NCI-H69 (cell line): Measurements from ENCODE around the gene NPAS1.

ENCODE experiments used
- DNase-seq: peaks from one replicate; lab custom pipeline; 2025; lab: John Stamatoyannopoulos, UW

The NPAS1 gene, protein sequence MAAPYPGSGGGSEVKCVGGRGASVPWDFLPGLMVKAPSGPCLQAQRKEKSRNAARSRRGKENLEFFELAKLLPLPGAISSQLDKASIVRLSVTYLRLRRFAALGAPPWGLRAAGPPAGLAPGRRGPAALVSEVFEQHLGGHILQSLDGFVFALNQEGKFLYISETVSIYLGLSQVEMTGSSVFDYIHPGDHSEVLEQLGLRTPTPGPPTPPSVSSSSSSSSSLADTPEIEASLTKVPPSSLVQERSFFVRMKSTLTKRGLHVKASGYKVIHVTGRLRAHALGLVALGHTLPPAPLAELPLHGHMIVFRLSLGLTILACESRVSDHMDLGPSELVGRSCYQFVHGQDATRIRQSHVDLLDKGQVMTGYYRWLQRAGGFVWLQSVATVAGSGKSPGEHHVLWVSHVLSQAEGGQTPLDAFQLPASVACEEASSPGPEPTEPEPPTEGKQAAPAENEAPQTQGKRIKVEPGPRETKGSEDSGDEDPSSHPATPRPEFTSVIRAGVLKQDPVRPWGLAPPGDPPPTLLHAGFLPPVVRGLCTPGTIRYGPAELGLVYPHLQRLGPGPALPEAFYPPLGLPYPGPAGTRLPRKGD

DNA sequence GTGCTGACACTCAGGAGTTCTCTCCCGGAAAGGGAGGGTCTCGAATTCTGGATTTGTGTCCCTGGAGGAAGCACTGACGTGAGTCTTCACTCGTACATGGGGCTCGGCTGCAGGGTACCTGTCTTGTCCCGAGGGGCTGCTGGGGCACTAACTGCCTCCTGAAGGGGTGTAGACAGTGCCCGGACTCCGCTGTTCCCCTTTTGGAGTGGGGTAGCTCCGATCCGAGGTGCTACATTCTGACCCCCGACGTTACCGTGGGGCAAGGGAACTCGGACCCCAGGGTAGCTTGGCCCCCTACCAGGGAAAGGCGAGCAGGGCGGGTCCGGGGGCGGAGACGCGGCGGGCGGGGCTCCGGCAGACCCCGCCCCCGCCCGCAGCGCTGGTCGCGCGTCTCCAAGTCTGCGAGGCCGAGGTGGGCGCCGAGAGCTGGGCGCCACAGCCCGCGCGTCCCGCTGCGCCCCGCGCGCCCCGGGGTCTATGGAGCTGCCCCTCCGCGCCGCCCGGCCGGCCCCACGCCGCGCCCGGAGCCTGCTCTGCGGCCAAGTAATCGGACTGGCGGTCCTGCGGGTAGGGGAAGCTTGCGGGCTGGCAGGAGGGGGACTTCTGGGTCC lies at the start of gene NPAS1:
Gene NPAS1 (plus strand): TSS at position 407 of the 611 bp plus-strand sequence. CDS start 1,211 bp downstream, outside the sequence.
- peak; percentile 46 for DNase-seq

DNA sequence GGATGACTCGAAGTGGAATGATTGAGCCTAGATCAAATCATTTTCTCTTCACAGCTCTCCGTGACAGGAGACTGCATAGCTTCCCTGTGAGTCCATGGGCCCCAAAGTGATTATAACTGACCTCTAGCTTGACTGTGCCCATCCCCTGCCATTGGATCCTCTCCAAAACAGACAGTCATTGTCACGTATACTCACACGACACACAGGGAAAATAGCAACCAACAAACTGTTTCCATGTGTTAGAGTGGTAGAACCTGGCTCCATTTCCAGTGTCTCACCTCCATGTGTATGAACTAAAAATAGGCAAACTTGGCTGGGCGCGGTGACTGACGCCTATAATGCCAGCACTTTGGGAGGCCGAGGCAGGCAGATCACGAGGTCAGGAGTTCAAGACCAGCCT lies 48.8 kb upstream of the NPAS1 start:
- DNase-seq: no peak

DNA sequence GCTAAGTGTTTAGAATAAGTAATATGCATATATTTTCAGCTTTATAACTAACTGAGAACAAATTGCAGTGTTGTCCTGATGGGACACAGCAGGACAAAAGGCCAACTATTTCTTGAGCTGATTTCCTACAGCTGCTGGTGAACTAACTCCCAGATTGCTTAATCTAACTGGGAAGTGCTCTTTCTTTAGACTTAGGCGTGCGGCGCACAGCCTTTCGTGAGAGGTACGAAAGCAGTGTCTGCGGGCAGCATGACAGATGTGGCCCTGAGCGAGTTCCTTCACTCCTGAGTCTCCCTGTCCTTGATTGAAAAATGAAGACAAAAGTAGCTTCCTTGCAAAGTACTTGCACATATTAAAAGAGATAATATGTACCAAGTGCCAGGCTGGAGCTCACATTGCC lies 47.3 kb upstream of the NPAS1 start:
- no peak for DNase-seq

DNA sequence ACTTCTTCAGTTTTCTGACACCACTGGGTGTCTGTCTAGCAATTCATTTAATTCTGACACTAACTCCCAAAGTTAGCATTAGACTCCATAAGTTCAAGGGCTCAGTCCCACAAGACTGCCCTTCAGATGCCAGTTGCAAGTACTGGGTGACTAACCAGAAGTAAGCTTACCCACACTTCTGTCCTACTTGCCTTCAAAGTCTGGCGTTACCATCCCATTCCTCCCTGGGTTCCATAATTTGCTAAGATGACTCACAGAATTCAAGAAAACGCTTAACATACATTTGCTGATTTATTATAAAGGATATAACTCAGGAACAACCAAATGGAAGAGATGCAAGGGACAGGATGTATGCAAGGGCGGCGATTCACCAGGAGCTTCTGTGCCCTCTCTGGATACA lies 45.5 kb upstream of the NPAS1 start:
- DNase-seq: no peak

DNA sequence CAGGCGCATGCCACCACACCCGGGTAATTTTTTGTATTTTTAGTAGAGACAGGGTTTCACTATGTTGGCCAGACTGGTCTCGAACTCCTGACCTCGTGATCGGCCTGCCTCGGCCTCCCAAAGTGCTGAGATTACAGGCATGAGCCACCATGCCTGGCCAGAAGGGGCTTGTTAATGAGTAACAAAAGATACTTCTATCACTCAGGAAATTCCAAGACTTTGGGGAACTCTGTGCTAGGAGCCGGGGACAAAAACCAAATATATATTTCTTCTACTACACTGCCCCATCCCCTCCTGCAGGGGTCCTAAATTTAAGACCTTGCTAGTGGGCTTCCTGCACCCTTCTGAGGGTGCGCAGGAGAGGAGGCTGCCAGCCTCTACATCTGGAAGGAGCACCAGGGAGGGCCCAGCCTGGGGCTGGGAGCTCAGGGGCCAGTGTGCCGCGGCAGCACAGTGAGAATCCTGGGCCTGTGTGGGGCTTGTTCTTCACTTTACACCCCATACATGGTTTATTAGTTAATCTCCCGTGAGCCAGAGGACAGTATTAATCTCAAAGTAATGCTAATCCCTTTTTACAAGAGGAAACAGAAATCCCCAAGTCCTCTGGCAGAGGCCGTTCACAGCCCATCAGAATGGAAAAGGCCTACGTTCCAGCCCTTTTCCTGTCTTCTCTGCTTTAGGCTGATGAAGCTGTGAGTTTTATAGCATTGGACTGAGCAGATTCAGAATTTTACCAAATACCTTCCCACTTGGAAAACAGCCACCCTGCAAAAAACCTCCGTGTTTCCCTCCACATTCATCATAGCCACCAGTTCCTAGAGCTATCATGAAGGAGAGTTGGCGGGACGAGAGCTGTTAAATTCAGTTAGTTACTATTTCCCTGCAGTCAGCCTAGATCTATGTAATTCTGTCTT lies 44.4 kb upstream of the NPAS1 start:
- DNase-seq: no peak

DNA sequence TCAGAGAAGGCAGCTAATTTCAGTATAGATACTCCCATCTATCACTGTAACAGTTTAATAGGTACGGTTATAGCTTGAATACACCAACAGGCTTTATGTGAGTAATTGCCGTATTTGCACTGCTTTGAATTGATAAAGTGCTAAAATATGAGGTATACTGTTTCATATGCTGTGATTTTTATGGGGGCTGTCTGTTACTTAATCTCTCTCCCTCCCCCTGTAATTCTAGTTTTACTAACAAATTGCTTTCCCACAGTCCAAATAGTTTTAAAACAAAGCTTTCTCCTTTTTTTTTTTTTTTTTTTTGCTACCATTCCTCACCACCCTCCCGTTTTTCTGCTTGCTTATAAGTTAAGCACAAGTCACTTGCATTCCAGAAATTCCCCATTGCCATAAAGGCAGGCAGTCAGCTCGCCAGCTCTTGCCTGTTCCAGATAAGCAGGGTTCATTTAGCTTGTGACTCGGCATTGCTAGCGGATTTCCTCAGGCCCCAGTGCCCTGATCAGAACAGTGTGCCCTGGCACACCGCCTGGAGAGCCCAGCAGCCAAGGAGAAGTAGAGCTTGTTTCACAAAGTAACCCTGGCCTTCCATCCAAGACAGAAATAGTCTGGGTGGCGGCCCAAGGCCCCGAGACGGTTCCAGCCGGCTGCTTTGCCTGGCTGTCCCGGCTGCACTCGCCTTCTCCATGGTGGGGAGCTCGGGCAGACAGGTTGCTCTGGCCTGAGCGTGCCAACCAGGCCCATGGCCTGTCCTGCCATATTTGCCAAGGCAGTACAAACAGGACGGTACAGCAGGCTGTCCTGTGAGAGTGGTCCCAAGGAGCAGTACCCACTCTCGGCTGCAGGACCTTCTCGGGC lies 43.5 kb upstream of the NPAS1 start:
- peak; percentile 89 for DNase-seq

DNA sequence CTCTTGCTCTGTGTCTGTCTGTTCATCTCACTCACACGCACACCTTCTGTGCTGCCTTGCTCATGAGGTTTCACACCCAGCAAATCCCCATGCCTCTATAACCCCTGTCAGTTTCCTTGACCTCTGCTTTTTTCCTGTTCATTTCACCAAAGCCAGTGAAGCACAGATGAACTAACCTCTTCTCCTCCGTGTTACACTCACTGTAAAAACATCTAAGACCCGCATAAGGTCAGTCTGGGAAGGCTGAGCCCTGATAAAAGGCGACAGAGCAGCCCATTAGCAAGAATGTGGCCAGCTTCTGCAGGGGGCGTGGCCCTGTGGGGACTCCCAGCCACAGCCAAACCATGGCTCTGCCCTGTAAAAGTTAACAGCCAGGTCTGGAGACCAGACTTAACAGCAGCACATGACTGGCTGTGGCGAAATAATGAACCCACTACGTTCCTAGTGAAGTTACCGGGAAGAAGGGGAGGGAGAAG lies 42.8 kb upstream of the NPAS1 start:
- no peak for DNase-seq

DNA sequence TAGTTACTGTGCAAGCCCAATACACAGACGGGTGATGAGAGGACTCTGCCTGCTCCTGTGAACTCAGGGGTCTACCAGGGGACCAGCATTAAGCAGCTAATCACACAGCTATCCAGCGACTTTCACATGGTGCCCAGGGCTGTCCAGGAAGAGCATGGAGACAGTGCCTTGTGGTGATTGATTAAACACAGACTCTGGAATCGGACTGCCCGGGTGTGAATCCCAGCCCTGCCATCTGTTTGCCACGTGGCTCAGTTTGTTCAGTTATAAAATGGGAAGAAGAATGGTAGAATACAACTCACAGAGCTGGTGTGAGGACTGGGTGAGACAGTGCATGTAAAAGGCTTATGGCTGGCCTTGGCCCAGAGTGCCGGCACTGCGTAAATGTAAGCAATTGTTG lies 42.1 kb upstream of the NPAS1 start:
- DNase-seq: peak; percentile 26

DNA sequence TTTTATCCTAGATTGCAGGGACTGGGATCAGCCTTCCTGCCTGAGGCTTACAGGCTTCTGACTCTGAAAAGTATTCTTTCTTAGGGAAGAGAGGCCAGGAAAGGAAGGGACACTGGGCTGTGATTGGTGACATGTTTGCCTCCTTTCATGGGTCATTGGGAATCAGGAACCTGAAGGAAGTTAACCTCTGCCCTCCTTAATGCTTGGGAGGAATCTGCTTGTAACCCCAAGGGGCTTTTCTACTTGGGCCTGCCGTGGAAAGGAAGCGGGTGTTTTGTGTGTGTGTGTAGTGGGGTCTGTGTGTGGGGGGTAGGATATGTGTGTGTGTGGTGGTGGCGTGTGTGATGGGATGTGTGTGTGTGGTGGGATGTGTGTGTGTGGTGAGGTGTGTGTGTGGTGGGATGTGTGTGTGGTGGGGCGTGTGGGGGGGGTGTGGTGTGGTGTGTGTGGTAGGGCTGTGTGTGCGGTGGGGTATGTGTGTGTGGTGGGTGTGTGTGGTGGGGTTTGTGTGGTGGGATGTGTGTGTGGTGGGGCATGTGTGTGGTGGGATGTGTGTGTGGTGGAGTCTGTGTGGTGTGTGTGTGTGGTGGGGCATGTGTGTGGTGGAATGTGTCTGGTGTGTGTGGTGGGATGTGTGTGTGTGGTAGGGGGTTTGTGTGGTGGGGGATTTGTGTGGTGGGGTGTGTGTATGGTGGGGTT lies 41.3 kb upstream of the NPAS1 start:
- no peak for DNase-seq

DNA sequence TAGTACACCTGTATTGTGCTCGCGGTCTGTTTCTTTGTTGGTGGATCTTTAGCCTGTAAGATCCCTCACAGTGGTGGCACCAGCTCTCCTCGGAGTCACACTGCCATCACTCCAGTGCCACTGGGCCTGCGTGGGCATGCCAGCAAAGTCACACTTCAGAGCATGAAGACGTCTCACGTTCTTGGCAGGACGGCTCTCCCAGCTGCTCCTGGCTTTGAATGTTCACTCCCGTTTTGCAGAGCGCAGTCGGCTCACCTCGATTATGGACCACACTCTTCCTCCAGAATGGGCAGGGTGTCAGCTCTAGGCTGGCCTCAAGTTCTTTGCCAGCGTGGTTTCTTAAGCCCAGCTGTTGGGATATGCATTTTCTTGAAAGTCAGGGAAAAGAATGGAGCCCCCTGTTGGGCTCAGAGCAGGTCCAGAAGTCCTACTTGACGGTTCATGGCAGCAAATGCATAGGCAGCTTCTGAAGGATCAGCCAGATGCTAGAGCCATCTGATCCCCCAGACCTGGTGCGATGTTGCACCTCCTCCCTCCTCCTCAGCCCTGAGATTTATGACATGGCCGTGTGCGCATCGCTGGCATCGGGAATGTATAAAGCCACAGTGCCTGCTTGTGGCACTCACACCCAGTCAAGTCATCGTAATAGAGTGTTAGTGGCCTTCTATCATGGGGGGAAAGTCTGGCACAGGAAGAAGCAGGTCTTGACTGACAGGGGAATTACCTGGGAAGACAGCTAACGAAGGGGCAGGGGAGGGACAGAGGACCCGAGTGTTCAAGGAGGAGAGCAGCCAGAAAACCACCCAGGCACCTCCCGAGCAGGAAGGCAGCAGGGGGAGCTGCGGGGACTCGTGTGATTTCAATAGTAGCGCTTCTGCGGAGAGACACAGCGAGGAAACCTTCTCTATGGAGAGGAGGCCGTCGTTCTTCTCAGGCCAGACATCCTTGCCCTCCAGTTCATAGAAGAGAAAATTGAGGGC lies 40.2 kb upstream of the NPAS1 start:
- DNase-seq: no peak

DNA sequence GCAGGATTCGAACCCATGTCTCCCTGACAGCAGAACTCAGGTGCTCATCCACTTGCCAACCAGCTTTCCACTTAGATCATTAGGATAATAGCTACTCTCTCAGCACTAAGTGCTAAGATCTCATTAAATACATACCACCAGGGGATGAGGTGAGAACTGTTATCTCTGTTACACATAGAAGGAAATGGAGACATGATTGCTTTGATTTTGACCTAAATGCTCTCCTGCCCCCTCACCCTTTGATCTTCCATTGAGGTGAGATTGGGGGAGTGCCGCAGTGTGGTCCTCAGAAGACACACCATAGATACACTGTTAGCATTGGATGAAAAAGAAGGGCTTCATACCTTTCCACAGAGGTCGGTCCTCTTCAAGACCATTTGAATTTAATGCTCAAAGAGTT lies 38.9 kb upstream of the NPAS1 start:
- DNase-seq: peak; percentile 47

DNA sequence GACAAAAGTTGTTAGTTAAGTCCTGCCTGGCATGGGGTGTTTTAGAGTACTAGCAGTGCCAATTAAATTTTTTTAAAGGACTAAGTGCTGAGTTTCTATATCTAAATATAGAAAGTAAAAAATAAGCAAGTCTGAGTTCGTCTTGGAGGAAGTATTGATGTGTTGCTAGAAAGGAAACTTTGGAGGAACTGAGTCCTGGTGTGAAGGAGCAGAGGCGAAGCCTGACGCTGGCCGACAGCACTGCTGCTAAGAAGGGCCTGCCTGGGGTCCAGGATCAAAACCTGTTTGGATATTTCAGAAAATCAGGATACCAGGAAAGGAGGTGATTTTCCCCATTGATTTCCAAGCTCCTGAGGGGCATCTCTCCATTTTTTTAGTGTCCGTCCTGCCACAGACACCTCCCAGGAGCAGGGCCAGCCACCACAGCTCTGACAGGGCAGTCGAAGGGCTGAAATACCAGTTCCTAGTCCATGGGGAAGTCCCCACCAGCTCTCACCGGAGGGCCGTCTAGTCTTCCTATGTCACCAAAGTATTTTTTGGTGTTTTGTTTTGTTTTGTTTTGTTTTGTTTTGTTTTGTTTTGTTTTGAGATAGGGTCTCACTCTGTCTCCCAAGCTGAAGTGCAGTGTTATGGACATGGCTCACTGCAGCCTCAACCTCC lies 38.2 kb upstream of the NPAS1 start:
- no peak for DNase-seq

DNA sequence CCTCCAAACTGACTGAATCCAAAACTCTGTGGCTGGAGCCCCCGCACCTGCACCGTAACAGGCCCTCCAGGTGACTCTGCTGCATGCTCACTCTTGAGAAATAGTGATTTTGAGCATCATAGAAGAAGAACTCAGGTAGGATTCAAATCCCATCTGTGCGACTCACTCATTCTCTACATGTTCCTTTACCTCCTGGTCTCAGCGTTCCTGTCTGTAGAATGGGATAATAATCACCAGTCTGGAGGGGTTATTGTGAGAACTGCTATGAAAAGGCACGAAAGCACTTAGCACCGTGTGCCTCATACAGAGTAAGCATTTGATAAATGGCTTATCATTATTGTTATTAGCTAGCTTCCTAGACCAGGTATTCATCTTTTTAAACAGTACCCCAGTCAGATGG lies 36.5 kb upstream of the NPAS1 start:
- DNase-seq: peak; percentile 18

DNA sequence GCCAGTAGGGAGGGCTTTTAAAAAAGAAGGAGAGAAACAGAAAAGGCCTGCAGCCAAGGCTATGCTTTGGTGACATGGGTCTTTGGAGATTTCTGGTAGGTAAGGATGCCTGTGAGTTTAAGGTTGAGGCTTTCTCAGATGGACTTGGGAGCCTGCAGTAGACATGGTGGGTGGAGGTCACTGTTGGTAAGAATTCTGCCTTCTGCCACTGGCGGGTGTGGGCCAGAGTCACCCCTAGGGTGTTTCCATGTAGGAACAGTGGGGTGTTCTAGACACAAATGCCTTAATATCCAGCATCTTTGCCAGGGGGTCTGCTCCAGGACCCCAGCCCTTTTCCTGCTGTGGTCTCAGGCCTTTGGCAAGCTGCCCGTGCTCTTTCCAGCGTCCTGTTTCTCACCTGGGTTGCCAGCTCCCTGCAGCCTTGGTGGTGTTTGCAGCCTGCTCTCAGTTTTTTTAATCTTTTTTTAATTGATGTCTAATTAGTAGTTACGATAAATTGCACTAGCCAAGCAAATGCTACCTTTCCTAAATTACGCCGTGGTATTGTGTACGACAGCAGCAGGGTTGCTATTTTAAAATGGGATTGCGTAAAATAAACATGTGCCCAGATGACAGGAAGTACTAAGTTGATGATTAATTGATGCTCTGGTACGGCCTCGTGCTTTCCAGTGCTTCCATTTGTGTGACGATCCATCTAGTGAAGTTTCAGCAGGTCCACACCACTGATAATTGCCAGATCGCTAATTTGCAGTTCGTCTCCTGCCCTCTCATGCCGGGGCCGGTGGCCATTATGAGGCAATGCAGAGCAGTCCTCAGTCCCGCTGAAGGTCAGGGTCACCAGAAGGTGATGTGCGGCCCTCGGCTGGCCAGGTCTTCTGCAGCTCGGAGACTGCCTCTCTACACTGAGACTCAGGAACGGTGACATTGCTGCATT lies 35.3 kb upstream of the NPAS1 start:
- peak; percentile 99 for DNase-seq

DNA sequence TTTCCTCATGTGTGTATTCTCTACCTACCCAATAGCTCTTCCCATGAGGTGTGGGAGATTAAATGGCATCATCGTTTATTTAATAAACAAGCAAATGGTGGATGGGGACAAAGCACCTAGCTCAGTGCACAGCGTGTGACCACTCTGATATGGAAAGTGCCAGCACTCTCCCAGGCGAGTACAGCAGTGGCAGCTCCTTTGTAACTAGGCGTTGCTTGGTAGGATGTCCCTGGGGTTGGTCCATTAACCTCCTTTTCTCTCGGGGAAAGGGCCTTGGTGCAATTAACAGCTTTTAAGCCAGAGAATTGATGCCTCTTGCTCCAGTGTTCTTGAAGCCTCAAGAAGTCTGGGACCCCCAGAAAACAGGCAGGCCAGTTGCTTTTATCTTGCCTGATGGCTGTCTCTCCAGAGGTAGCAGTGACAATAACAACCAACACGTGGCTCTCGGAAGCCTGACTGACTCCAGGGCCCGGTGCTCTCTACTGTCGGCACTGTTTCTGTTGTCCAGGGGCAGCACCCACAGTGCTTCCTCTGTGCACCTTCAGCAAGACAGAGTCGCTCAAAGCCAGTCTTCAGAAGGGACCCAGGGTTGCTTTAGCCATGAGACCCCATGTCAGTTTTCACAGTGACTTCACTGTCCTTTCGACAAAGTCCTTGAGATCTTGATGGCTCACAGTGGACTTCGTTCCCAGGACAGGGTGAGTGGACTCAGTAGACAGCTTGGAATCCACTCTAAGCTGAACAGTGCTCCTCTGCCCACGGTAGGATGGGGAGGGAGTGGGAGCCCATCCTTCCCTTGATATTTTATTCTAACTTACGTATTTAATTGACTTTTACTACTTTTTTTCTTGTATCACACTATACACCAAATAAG lies 33.9 kb upstream of the NPAS1 start:
- DNase-seq: peak; percentile 74

DNA sequence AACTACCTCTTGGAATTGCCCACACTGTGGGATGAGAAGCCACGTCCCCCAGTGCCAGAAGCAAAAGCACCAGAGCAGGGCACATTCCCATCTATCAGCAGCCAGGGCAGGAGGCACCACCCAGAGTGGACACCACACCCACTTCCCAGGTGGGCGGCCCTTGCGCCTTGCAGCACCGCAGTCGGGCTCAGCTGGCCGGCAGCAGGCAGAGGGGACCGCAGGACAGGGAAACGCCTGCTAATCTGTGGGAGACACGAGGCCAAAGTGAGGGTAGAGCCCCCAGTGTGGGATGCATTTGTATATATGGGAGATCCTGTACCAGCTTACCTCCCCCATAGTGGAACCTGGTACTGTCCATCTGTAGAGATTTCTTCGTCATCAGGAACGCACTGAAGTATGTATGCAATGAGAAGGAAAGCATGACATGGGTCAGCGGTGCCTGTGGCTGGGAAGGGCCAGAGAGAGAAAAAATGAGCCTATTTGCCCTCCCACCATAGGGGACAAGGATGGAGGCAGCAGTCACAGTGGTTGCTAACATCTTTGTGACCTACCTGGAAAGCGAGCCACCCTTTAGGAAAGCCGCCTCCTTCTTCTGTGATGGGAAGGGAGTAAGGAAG lies 30.9 kb upstream of the NPAS1 start:
- no peak for DNase-seq
